GM12801 (cell line): ENCODE data around the gene MED17.

Experiments used
- CTCF ChIP-seq: IDR thresholded peaks from one replicate; pipeline ENCODE4 v1.5.1; 2011; ENCODE audit warnings: control low read depth; ENCODE audit not compliant: insufficient read length; ENCODE audit errors: extremely low read depth

MED17 gene

GRCh38 chr11:93846411-93846810, 62.3 kb downstream of the MED17 start:
- TF ChIP-seq CTCF = no peak

- no peak for TF ChIP-seq CTCF
Measured at GRCh38 chr11:93849201-93849600, 65.1 kb downstream of the MED17 start.

GRCh38 chr11:93849751-93850593, 65.9 kb downstream of the MED17 start:
- no peak for TF ChIP-seq CTCF

GRCh38 chr11:93850594-93851018, 66.5 kb downstream of the MED17 start, which contains the start of gene VSTM5:
VSTM5 (minus strand) TSS chr11:93850618; CDS start chr11:93850502, 116 bp downstream.
- no peak for TF ChIP-seq CTCF

- TF ChIP-seq CTCF = no peak
Measured at GRCh38 chr11:93852242-93852641, 68.2 kb downstream of the MED17 start.

- TF ChIP-seq CTCF = no peak
Measured at GRCh38 chr11:93857413-93858120, 73.5 kb downstream of the MED17 start.

GRCh38 chr11:93858121-93858775, 74.2 kb downstream of the MED17 start:
- TF ChIP-seq CTCF = no peak
